UCSD-AML1 (cell line): ENCODE data around the gene PAX5.

Source experiments
- DNase-seq: peaks from one replicate; lab custom pipeline; 2025; ENCODE audit not compliant: unreplicated experiment; lab: John Stamatoyannopoulos, UW

The PAX5 gene

GRCh38 chr9:36817160-36817834, 216.8 kb downstream of the PAX5 start:
- DNase-seq: no peak

GRCh38 chr9:36816371-36816770, 217.7 kb downstream of the PAX5 start:
- DNase-seq: no peak

GRCh38 chr9:36815566-36816348, 218.3 kb downstream of the PAX5 start:
- DNase-seq: no peak

GRCh38 chr9:36815023-36815422, 219.0 kb downstream of the PAX5 start:
- no peak for DNase-seq

- DNase-seq: no peak
Observed at GRCh38 chr9:36813154-36813553, 220.9 kb downstream of the PAX5 start.

GRCh38 chr9:36812556-36812955, 221.5 kb downstream of the PAX5 start:
- no peak for DNase-seq

- DNase-seq: peak; percentile 64
Observed at GRCh38 chr9:36808251-36808650, 225.8 kb downstream of the PAX5 start.

GRCh38 chr9:36803961-36804360, 230.1 kb downstream of the PAX5 start:
- peak; percentile 38 for DNase-seq

- no peak for DNase-seq
Observed at GRCh38 chr9:36802201-36802920, 231.7 kb downstream of the PAX5 start.

GRCh38 chr9:36800455-36800854, 233.6 kb downstream of the PAX5 start:
- no peak for DNase-seq

GRCh38 chr9:36798350-36799065, 235.6 kb downstream of the PAX5 start:
- peak; percentile 39 for DNase-seq

- no peak for DNase-seq
Observed at GRCh38 chr9:36797471-36798220, 236.4 kb downstream of the PAX5 start.

- no peak for DNase-seq
Observed at GRCh38 chr9:36796671-36797419, 237.2 kb downstream of the PAX5 start.

GRCh38 chr9:36794461-36794860, 239.6 kb downstream of the PAX5 start:
- no peak for DNase-seq

- no peak for DNase-seq
Observed at GRCh38 chr9:36793277-36793676, 240.8 kb downstream of the PAX5 start.

- DNase-seq: no peak
Observed at GRCh38 chr9:36791222-36791950, 242.7 kb downstream of the PAX5 start.

GRCh38 chr9:36789886-36790285, 244.2 kb downstream of the PAX5 start:
- DNase-seq: no peak

- DNase-seq: no peak
Observed at GRCh38 chr9:36788534-36788933, 245.5 kb downstream of the PAX5 start.

GRCh38 chr9:36787709-36788108, 246.4 kb downstream of the PAX5 start:
- no peak for DNase-seq
